Measurements from ENCODE around the gene TMEM132C.

DNA sequence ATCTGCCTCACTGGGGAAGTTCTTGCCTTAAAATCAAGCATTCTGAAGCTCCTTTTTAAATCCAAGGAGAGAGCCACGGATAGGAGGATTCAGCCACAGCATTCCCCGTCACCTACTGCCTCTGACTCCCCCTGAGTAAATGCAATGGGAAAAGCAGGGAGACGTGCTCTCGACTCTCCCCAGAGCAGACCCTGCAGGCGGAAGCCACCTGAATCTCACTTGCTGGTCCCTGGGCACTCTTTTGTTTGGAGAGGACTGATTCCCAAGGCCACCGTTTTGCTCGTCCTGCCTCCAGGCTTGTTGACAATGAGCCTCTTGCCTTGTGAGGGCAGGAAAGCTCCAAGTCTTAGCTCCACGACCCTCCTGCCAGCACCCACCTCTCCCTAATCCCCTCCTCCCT is 352.3 kb downstream of the TMEM132C start:
- TF ChIP-seq, protein P1, sequence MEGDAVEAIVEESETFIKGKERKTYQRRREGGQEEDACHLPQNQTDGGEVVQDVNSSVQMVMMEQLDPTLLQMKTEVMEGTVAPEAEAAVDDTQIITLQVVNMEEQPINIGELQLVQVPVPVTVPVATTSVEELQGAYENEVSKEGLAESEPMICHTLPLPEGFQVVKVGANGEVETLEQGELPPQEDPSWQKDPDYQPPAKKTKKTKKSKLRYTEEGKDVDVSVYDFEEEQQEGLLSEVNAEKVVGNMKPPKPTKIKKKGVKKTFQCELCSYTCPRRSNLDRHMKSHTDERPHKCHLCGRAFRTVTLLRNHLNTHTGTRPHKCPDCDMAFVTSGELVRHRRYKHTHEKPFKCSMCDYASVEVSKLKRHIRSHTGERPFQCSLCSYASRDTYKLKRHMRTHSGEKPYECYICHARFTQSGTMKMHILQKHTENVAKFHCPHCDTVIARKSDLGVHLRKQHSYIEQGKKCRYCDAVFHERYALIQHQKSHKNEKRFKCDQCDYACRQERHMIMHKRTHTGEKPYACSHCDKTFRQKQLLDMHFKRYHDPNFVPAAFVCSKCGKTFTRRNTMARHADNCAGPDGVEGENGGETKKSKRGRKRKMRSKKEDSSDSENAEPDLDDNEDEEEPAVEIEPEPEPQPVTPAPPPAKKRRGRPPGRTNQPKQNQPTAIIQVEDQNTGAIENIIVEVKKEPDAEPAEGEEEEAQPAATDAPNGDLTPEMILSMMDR (IDR thresholded peaks at IDR 0.05) = no peak
- no peak for TF ChIP-seq POLR2A (IDR thresholded peaks at IDR 0.05)

Data from esophagus squamous epithelium (tissue), 4 donors.